Vagina (tissue), 2 donors: Measurements from ENCODE around the gene CDH1.

Experiments
- POLR2A ChIP-seq, 2 donors: fragments of 450-650 bp; IDR thresholded peaks; one replicate each; pipeline ENCODE4 v1.6.1; 2017; ENCODE audit warnings: antibody characterized with exemption in 2 of 2, mild to moderate bottlenecking in 2 of 2, moderate library complexity in 2 of 2
- POLR2AphosphoS5 ChIP-seq, 2 donors: sonication (generic); formaldehyde crosslinking; IDR thresholded peaks; one replicate each; pipeline ENCODE4 v1.9.0; 2017; ENCODE audit warnings: antibody characterized with exemption in 2 of 2, mild to moderate bottlenecking in 2 of 2, low read depth in 1 of 2; ENCODE audit not compliant: insufficient read depth in 1 of 2
- TF ChIP-seq, protein P1 (sequence below), 3 experiments: fragments of 450-650 bp in 2 of 3; fragments of 200-600 bp in 1 of 3; sonication (generic) in 1 of 3; IDR thresholded peaks; one replicate each; pipeline ENCODE4 v1.5.1; 2017 to 2019; ENCODE audit warnings: antibody characterized with exemption in 3 of 3, mild to moderate bottlenecking in 2 of 3, moderate library complexity in 2 of 3

DNA sequence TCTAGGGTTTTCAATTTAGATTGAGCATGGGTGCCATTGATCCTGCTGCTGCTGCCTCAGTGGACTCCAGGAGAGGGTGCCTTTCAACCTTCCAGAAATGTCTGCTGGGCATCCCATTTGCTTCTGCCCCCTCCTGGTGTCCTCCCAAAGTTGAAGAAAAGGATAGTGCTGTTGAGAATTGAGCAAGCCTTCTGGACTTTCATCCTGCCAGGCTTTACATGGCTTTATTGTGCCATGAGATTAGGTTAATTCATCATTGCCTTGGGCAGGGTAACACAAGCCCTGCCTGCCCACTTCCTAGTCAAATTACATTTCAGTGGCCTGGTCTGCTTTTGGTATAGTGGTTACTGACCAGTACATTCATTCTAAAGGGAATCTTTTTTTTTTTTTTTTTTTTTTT, 88.3 kb downstream of the CDH1 start:
- TF ChIP-seq, protein P1, sequence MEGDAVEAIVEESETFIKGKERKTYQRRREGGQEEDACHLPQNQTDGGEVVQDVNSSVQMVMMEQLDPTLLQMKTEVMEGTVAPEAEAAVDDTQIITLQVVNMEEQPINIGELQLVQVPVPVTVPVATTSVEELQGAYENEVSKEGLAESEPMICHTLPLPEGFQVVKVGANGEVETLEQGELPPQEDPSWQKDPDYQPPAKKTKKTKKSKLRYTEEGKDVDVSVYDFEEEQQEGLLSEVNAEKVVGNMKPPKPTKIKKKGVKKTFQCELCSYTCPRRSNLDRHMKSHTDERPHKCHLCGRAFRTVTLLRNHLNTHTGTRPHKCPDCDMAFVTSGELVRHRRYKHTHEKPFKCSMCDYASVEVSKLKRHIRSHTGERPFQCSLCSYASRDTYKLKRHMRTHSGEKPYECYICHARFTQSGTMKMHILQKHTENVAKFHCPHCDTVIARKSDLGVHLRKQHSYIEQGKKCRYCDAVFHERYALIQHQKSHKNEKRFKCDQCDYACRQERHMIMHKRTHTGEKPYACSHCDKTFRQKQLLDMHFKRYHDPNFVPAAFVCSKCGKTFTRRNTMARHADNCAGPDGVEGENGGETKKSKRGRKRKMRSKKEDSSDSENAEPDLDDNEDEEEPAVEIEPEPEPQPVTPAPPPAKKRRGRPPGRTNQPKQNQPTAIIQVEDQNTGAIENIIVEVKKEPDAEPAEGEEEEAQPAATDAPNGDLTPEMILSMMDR (IDR thresholded peaks at IDR 0.05): no peak
- TF ChIP-seq POLR2A (IDR thresholded peaks at IDR 0.05) (no peak), POLR2AphosphoS5 (IDR thresholded peaks at IDR 0.05; ENCODE audit: insufficient read depth in 1 of 2, low read depth in 1 of 2) (no peak)
